Neural progenitor cell (in vitro differentiated cells): ENCODE measurements around the gene KPTN. TPM values are rescaled to one million over a fixed set of nuclear protein-coding genes. Genes with fewer than 3 reads are reported as not detected.

ENCODE experiments used
- DNase-seq: peaks from one replicate; pipeline ENCODE4 v3.0.0-alpha.2; 2016; ENCODE audit warnings: low spot score
- H2AFZ ChIP-seq: fragments of 200-600 bp; sonication (generic); replicated peaks from 2 replicates; pipeline ENCODE4 v1.6.1; 2016; ENCODE audit warnings: antibody characterized with exemption
- H3F3A ChIP-seq: fragments of 200-600 bp; sonication (generic); 2 replicates; pipeline ENCODE4 v1.6.1; 2016; ENCODE audit warnings: antibody characterized with exemption, low read depth
- H3K27ac ChIP-seq: fragments of 200-600 bp; sonication (generic); 2 replicates; pipeline ENCODE4 v1.5.1; 2016; ENCODE audit warnings: mild to moderate bottlenecking
- H3K27me3 ChIP-seq: fragments of 200-600 bp; sonication (generic); 2 replicates; pipeline ENCODE4 v1.6.1; 2016; ENCODE audit warnings: mild to moderate bottlenecking, moderate library complexity
- H3K36me3 ChIP-seq: fragments of 200-600 bp; sonication (generic); 2 replicates; pipeline ENCODE4 v1.5.1; 2016
- H3K4me1 ChIP-seq: fragments of 200-600 bp; sonication (generic); 2 replicates; pipeline ENCODE4 v1.6.1; 2016; ENCODE audit warnings: mixed run types
- H3K4me2 ChIP-seq: fragments of 200-600 bp; sonication (generic); 2 replicates; pipeline ENCODE4 v1.6.1; 2016
- H3K4me3 ChIP-seq: fragments of 200-600 bp; sonication (generic); 2 replicates; pipeline ENCODE4 v1.5.1; 2016
- H3K79me2 ChIP-seq: fragments of 200-600 bp; sonication (generic); 2 replicates; pipeline ENCODE4 v1.6.1; 2016; ENCODE audit warnings: low read depth
- H3K9ac ChIP-seq: fragments of 200-600 bp; sonication (generic); 2 replicates; pipeline ENCODE4 v1.6.1; 2016
- H3K9me3 ChIP-seq: fragments of 200-600 bp; sonication (generic); 2 replicates; pipeline ENCODE4 v1.5.1; 2016; ENCODE audit warnings: low read depth
- H4K20me1 ChIP-seq: fragments of 200-600 bp; sonication (generic); 2 replicates; pipeline ENCODE4 v1.6.1; 2016; ENCODE audit warnings: low read depth
- H3K27ac Mint-ChIP-seq: 3 replicates; pipeline ENCODE4 v1.8.0; 2021; ENCODE audit warnings: mixed read lengths
- H3K27me3 Mint-ChIP-seq: 2 replicates; pipeline ENCODE4 v1.8.0; 2022; ENCODE audit warnings: low read depth, mild to moderate bottlenecking, inconsistent platforms, moderate library complexity, mixed read lengths; ENCODE audit not compliant: insufficient read depth
- H3K36me3 Mint-ChIP-seq: 3 replicates; pipeline ENCODE4 v1.8.0; 2021; ENCODE audit warnings: mixed read lengths
- H3K4me1 Mint-ChIP-seq: 3 replicates; pipeline ENCODE4 v1.8.0; 2021; ENCODE audit warnings: mixed read lengths
- H3K4me3 Mint-ChIP-seq: 3 replicates; pipeline ENCODE4 v1.8.0; 2021; ENCODE audit warnings: mild to moderate bottlenecking, moderate library complexity, mixed read lengths
- H3K9me3 Mint-ChIP-seq: 3 replicates; pipeline ENCODE4 v1.8.0; 2020; ENCODE audit warnings: mixed read lengths
- CTCF ChIP-seq: fragments of 200-600 bp; sonication (generic); IDR thresholded peaks from 2 replicates; pipeline ENCODE4 v1.5.1; 2017; ENCODE audit warnings: antibody characterized with exemption, mild to moderate bottlenecking
- EZH2 ChIP-seq: fragments of 200-600 bp; sonication (generic); IDR thresholded peaks from 2 replicates; pipeline ENCODE4 v1.6.1; 2017; ENCODE audit warnings: antibody characterized with exemption, mild to moderate bottlenecking, moderate library complexity
- EZH2phosphoT487 ChIP-seq: fragments of 200-600 bp; sonication (generic); IDR thresholded peaks from 2 replicates; pipeline ENCODE4 v1.6.1; 2017; ENCODE audit warnings: antibody characterized with exemption
- total RNA-seq: library from RNA; depleted of rRNA; stranded (reverse); fragments of >200 nt; gene quantifications from 2 replicates; pipeline ENCODE4 v1.2.3, GENCODE V29; 2015; ENCODE audit warnings: low replicate concordance

Gene KPTN
- total RNA-seq: 17.8 and 18.1 TPM in 2 replicates

GRCh38 chr19:47483800-47484690, at the start of gene KPTN:
KPTN (minus strand) TSS chr19:47484219; CDS start chr19:47484160, 59 bp downstream.
- Histone ChIP-seq H3K27me3 (no peaks in the 10 kb centered on the region), H3K36me3 (no peaks in the 10 kb centered on the region), H3K27ac (peak within 1 kb of the TSS; percentile 54), H3K4me2 (peak within 1 kb of the TSS; percentile 80), H3K79me2 (no peaks in the 10 kb centered on the region), H4K20me1 (peaks cover 2% of the 10 kb centered on the region), H3K4me1 (no peaks in the 10 kb centered on the region), H3K4me3 (peak within 1 kb of the TSS; percentile 90), H3K9ac (peak within 1 kb of the TSS; percentile 70), H3K9me3 (no peaks in the 10 kb centered on the region), H3F3A (peaks cover 30% of the 10 kb centered on the region), H2AFZ (peak within 1 kb of the TSS; percentile 100)
- H3K4me3 Mint-ChIP-seq: peak within 1 kb of the TSS; percentile 94
- peak; percentile 96 for DNase-seq
- H3K4me1 Mint-ChIP-seq: peaks cover 15% of the 10 kb centered on the region
- no peaks in the 10 kb centered on the region for H3K36me3 Mint-ChIP-seq
- H3K9me3 Mint-ChIP-seq: no peaks in the 10 kb centered on the region
- TF ChIP-seq CTCF (peak; percentile 97), EZH2phosphoT487 (no peak)
- peaks cover 18% of the 10 kb centered on the region for H3K27me3 Mint-ChIP-seq
- peak within 1 kb of the TSS; percentile 99 for H3K27ac Mint-ChIP-seq

GRCh38 chr19:47531640-47532387, 47.8 kb upstream of the KPTN start:
- Mint-ChIP-seq H3K36me3 (no peaks in the 10 kb centered on the region), H3K27ac (no peak overlapping the region), H3K4me1 (no peaks in the 10 kb centered on the region), H3K9me3 (no peaks in the 10 kb centered on the region), H3K27me3 (peaks cover 6% of the 10 kb centered on the region), H3K4me3 (no peak overlapping the region)
- Histone ChIP-seq H3K36me3 (no peaks in the 10 kb centered on the region), H4K20me1 (no peaks in the 10 kb centered on the region), H3K4me1 (no peaks in the 10 kb centered on the region), H2AFZ (no peak overlapping the region), H3F3A (no peaks in the 10 kb centered on the region), H3K79me2 (no peaks in the 10 kb centered on the region), H3K27me3 (no peaks in the 10 kb centered on the region), H3K9me3 (no peaks in the 10 kb centered on the region), H3K9ac (no peak overlapping the region), H3K4me3 (no peak overlapping the region), H3K27ac (no peak overlapping the region), H3K4me2 (no peak overlapping the region)
- TF ChIP-seq EZH2: no peak
- no peak for TF ChIP-seq CTCF
- no peak for TF ChIP-seq EZH2phosphoT487
- DNase-seq: no peak

- H3K27me3 Mint-ChIP-seq: peaks cover 6% of the 10 kb centered on the region
- H2AFZ ChIP-seq: no peak overlapping the region
- H3K36me3 Mint-ChIP-seq: no peaks in the 10 kb centered on the region
- no peaks in the 10 kb centered on the region for H3K9me3 Mint-ChIP-seq
- no peaks in the 10 kb centered on the region for H3F3A ChIP-seq
- H4K20me1 ChIP-seq: no peaks in the 10 kb centered on the region
- no peak overlapping the region for H3K27ac ChIP-seq
- no peak overlapping the region for H3K9ac ChIP-seq
- DNase-seq: no peak
- no peaks in the 10 kb centered on the region for H3K27me3 ChIP-seq
- no peaks in the 10 kb centered on the region for H3K79me2 ChIP-seq
- H3K4me3 Mint-ChIP-seq: no peak overlapping the region
- H3K9me3 ChIP-seq: no peaks in the 10 kb centered on the region
- H3K4me2 ChIP-seq: no peak overlapping the region
- no peaks in the 10 kb centered on the region for H3K36me3 ChIP-seq
- H3K4me1 Mint-ChIP-seq: no peaks in the 10 kb centered on the region
- TF ChIP-seq CTCF (no peak), EZH2phosphoT487 (no peak), EZH2 (no peak)
- H3K27ac Mint-ChIP-seq: no peak overlapping the region
- no peaks in the 10 kb centered on the region for H3K4me1 ChIP-seq
- no peak overlapping the region for H3K4me3 ChIP-seq
These were observed 45.2 kb upstream of the KPTN start for GRCh38 chr19:47529018-47529742.
